HepG2 (cell line): ENCODE results near the gene MED4. TPM values are rescaled to one million over a fixed set of nuclear protein-coding genes. Genes with fewer than 3 reads are reported as not detected.

Source experiments
- ARNT ChIP-seq: fragments of 450-650 bp; IDR thresholded peaks from 2 replicates; pipeline ENCODE4 v1.6.1; 2017
- FOXA1 ChIP-seq, 2 experiments: fragments of 450-650 bp in 1 of 2; sonication (generic) in 1 of 2; formaldehyde crosslinking in 1 of 2; IDR thresholded peaks; 2 replicates each; pipeline versions ENCODE4 v1.4.0 to v1.6.1; 2016 to 2020; ENCODE audit warnings: missing genetic modification reagents in 1 of 2
- FOXJ3 ChIP-seq: sonication (generic); formaldehyde crosslinking; IDR thresholded peaks from 2 replicates; pipeline ENCODE4 v1.4.0; 2020; ENCODE audit warnings: missing genetic modification reagents, mild to moderate bottlenecking, borderline replicate concordance
- GATAD2A ChIP-seq: IDR thresholded peaks from 2 replicates; pipeline ENCODE4 v1.6.1; 2016
- IRF2 ChIP-seq: IDR thresholded peaks from 2 replicates; pipeline ENCODE4 v1.6.1; 2018; ENCODE audit warnings: missing genetic modification reagents, missing compliant biosample characterization
- MBNL3 ChIP-seq: fragments of 250-450 bp; sonication (Bioruptor Pico); conservative IDR thresholded peaks from 2 replicates; pipeline ENCODE4 v1.8.0; 2022; ENCODE audit warnings: mild to moderate bottlenecking, inconsistent platforms
- NFIC ChIP-seq: IDR thresholded peaks from 2 replicates; pipeline ENCODE4 v1.6.1; 2012; ENCODE audit warnings: mild to moderate bottlenecking, low read length, inconsistent platforms
- NKX3-1 ChIP-seq: sonication (generic); formaldehyde crosslinking; IDR thresholded peaks from 2 replicates; pipeline ENCODE4 v1.5.0; 2020; ENCODE audit warnings: missing genetic modification reagents
- PHB2 ChIP-seq: fragments of 450-650 bp; IDR thresholded peaks from 2 replicates; pipeline ENCODE4 v1.6.1; 2018; ENCODE audit not compliant: partially characterized antibody
- PLSCR1 ChIP-seq: sonication (generic); formaldehyde crosslinking; IDR thresholded peaks from 2 replicates; pipeline ENCODE4 v1.5.0; 2020; ENCODE audit warnings: missing genetic modification reagents, mild to moderate bottlenecking, borderline replicate concordance
- RFXAP ChIP-seq: sonication (generic); formaldehyde crosslinking; IDR thresholded peaks from 2 replicates; pipeline ENCODE4 v1.4.0; 2020; ENCODE audit warnings: missing genetic modification reagents, borderline replicate concordance
- SALL1 ChIP-seq: sonication (generic); formaldehyde crosslinking; IDR thresholded peaks from 2 replicates; pipeline ENCODE4 v1.8.0; 2022; ENCODE audit warnings: mild to moderate bottlenecking, missing genetic modification reagents
- SRY ChIP-seq: sonication (generic); formaldehyde crosslinking; IDR thresholded peaks from 2 replicates; pipeline ENCODE4 v1.8.0; 2022; ENCODE audit warnings: mild to moderate bottlenecking, missing genetic modification reagents
- TBX2 ChIP-seq: sonication (generic); formaldehyde crosslinking; IDR thresholded peaks from 2 replicates; pipeline ENCODE4 v1.5.0; 2020; ENCODE audit warnings: missing genetic modification reagents, mild to moderate bottlenecking, borderline replicate concordance
- TBX3 ChIP-seq: fragments of 450-650 bp; IDR thresholded peaks from 2 replicates; pipeline ENCODE4 v1.6.1; 2017; ENCODE audit warnings: antibody characterized with exemption, mild to moderate bottlenecking, inconsistent platforms, borderline replicate concordance
- TEAD3 ChIP-seq: optimal IDR thresholded peaks from 2 replicates; pipeline ENCODE3; 2016; ENCODE audit warnings: borderline replicate concordance
- TFDP2 ChIP-seq: sonication (generic); formaldehyde crosslinking; IDR thresholded peaks from 2 replicates; pipeline ENCODE4 v1.4.0; 2020; ENCODE audit warnings: missing genetic modification reagents
- ZMYM4 ChIP-seq: sonication (generic); formaldehyde crosslinking; IDR thresholded peaks from 2 replicates; pipeline ENCODE4 v1.8.1; 2023; ENCODE audit warnings: mild to moderate bottlenecking, missing genetic modification reagents
- ZNF10 ChIP-seq: sonication (generic); formaldehyde crosslinking; IDR thresholded peaks from 2 replicates; pipeline ENCODE4 v1.4.0; 2020; ENCODE audit warnings: mild to moderate bottlenecking, low read depth, missing genetic modification reagents, borderline replicate concordance
- ZNF12 ChIP-seq: sonication (generic); formaldehyde crosslinking; IDR thresholded peaks from 2 replicates; pipeline ENCODE4 v1.5.0; 2020; ENCODE audit warnings: missing genetic modification reagents
- ZNF253 ChIP-seq: sonication (generic); formaldehyde crosslinking; IDR thresholded peaks from 2 replicates; pipeline ENCODE4 v1.8.0; 2022; ENCODE audit warnings: mild to moderate bottlenecking, missing genetic modification reagents, borderline replicate concordance
- ZNF281 ChIP-seq: sonication (generic); formaldehyde crosslinking; IDR thresholded peaks from 2 replicates; pipeline ENCODE4 v1.4.0; 2020; ENCODE audit warnings: missing genetic modification reagents, borderline replicate concordance
- ZNF558 ChIP-seq: sonication (generic); formaldehyde crosslinking; IDR thresholded peaks from 2 replicates; pipeline ENCODE4 v1.9.0; 2022; ENCODE audit warnings: mild to moderate bottlenecking, missing genetic modification reagents, borderline replicate concordance
- ZNF768 ChIP-seq: sonication (generic); formaldehyde crosslinking; IDR thresholded peaks from 2 replicates; pipeline ENCODE4 v1.4.0; 2020; ENCODE audit warnings: missing genetic modification reagents
- ZNF775 ChIP-seq: sonication (generic); formaldehyde crosslinking; IDR thresholded peaks from 2 replicates; pipeline ENCODE4 v1.4.0; 2020; ENCODE audit warnings: missing genetic modification reagents, mild to moderate bottlenecking, moderate library complexity, borderline replicate concordance
- ZNF792 ChIP-seq: IDR thresholded peaks from 2 replicates; pipeline ENCODE4 v1.6.1; 2016
- ZNF891 ChIP-seq: sonication (generic); formaldehyde crosslinking; IDR thresholded peaks from 2 replicates; pipeline ENCODE4 v1.5.0; 2020; ENCODE audit warnings: mild to moderate bottlenecking, missing genetic modification reagents
- polyA plus RNA-seq, 8 experiments: library from polyadenylated mRNA; depleted of rRNA in 3 of 8; stranded (reverse) in 7 of 8; unstranded in 1 of 8; fragments of >200 nt; fragmentation: Illumina TruSeq in 4 of 8; extraction: Trizol in 4 of 8; gene quantifications; 2 replicates each; pipeline versions ENCODE4 v1.2.1 to v1.2.3, GENCODE V29; 2011 to 2016; ENCODE audit warnings: low read depth in 4 of 8, missing spikeins in 1 of 8, mixed read lengths in 1 of 8; ENCODE audit not compliant: insufficient read depth in 1 of 8
- total RNA-seq, 5 experiments: library from RNA; depleted of rRNA; stranded (reverse); fragments of >200 nt; fragmentation: Illumina TruSeq; extraction: Trizol; gene quantifications; 2 replicates each; pipeline ENCODE4 v1.2.3, GENCODE V29; 2016; ENCODE audit warnings: low read depth in 1 of 5
- TF ChIP-seq, protein P1 (sequence below): sonication (generic); formaldehyde crosslinking; IDR thresholded peaks from 2 replicates; pipeline ENCODE4 v1.4.0; 2020; ENCODE audit warnings: missing genetic modification reagents

MED4 gene
- total and polyA plus RNA-seq, 2 of the 13 experiments (the other 11 are each of a cell fraction or from before 2014, with no cell fraction given): 49.4 to 57.8 TPM

GRCh38 chr13:48096670-48097069 lies 1.8 kb upstream of the MED4 start (continued):
- no peak for TF ChIP-seq ZNF558 (CRISPR knock-in tag)
- no peak for TF ChIP-seq FOXA1 (IDR thresholded peaks at IDR 0.05)
- 0 out of 2 replicates have a peak, but pooled peaks have one; percentile 14 for TF ChIP-seq FOXA1 (CRISPR knock-in tag; IDR thresholded peaks at IDR 0.05)
- peak; percentile 21; the same call in 1 of the 2 replicates for TF ChIP-seq NFIC
- peak; percentile 47 for TF ChIP-seq TEAD3 (CRISPR knock-in tag)
- TF ChIP-seq GATAD2A: peak; percentile 55; the same call in 1 of the 2 replicates
- TF ChIP-seq, protein P1, sequence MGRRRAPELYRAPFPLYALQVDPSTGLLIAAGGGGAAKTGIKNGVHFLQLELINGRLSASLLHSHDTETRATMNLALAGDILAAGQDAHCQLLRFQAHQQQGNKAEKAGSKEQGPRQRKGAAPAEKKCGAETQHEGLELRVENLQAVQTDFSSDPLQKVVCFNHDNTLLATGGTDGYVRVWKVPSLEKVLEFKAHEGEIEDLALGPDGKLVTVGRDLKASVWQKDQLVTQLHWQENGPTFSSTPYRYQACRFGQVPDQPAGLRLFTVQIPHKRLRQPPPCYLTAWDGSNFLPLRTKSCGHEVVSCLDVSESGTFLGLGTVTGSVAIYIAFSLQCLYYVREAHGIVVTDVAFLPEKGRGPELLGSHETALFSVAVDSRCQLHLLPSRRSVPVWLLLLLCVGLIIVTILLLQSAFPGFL (CRISPR knock-in tag): no peak
- no peak for TF ChIP-seq RFXAP (CRISPR knock-in tag)
- TF ChIP-seq NKX3-1 (CRISPR knock-in tag): no peak
- TF ChIP-seq TBX3: peak; percentile 36; the same call in 1 of the 2 replicates
- peak; percentile 17; the same call in 1 of the 2 replicates for TF ChIP-seq SALL1 (CRISPR knock-in tag)
- peak; percentile 61; the same call in 1 of the 2 replicates for TF ChIP-seq ZNF792 (CRISPR knock-in tag)
- TF ChIP-seq ZMYM4: peak; percentile 43; the same call in 1 of the 2 replicates
- no peak for TF ChIP-seq ZNF12 (CRISPR knock-in tag)
- 0 out of 2 replicates have a peak, but pooled peaks have one; percentile 38 for TF ChIP-seq IRF2
- TF ChIP-seq ZNF281 (CRISPR knock-in tag): no peak
- TF ChIP-seq ARNT: no peak
- no peak for TF ChIP-seq PHB2
- 0 out of 2 replicates have a peak, but pooled peaks have one; percentile 11 for TF ChIP-seq FOXJ3
- TF ChIP-seq ZNF768 (CRISPR knock-in tag): no peak
- peak; percentile 56; the same call in 1 of the 2 replicates for TF ChIP-seq TBX2 (CRISPR knock-in tag)
- no peak for TF ChIP-seq ZNF891 (CRISPR knock-in tag)
- no peak for TF ChIP-seq PLSCR1 (CRISPR knock-in tag)
- no peak for TF ChIP-seq MBNL3 (CRISPR knock-in tag)
- no peak for TF ChIP-seq TFDP2 (CRISPR knock-in tag)
- TF ChIP-seq ZNF10: no peak
- no peak for TF ChIP-seq ZNF775 (CRISPR knock-in tag)
- TF ChIP-seq SRY (CRISPR knock-in tag): no peak
- no peak for TF ChIP-seq ZNF253 (CRISPR knock-in tag)
